SU-DHL-6 (cell line): Measurements from ENCODE around the gene C2CD2L.

Experiments used
- CTCF ChIP-seq: fragments of 200-600 bp; sonication (generic); IDR thresholded peaks from one replicate; pipeline ENCODE4 v1.5.1; 2017; ENCODE audit warnings: antibody characterized with exemption, mild to moderate bottlenecking, low read length, moderate library complexity; ENCODE audit not compliant: insufficient read depth, poor library complexity, severe bottlenecking
- EZH2phosphoT487 ChIP-seq: fragments of 200-600 bp; sonication (generic), shearing (Covaris generic); conservative IDR thresholded peaks from 2 replicates; pipeline ENCODE4 v1.6.1; 2018; ENCODE audit warnings: mild to moderate bottlenecking, antibody characterized with exemption, low read length, moderate library complexity, mixed read lengths

GRCh38 chr11:119160151-119160550 lies 53.0 kb downstream of the C2CD2L start:
- TF ChIP-seq CTCF (no peak), EZH2phosphoT487 (no peak)
